ENCODE data around the gene HOXA3.

GRCh38 chr7:27164045-27164366 is 11.6 kb upstream of the HOXA3 start:
- no peak for TF ChIP-seq POLR2AphosphoS5 (IDR thresholded peaks at IDR 0.05)
- no peak for TF ChIP-seq CTCF (IDR thresholded peaks at IDR 0.05)
- no peak for TF ChIP-seq POLR2A (IDR thresholded peaks at IDR 0.05)
- TF ChIP-seq EP300 (IDR thresholded peaks at IDR 0.05): no peak
